ENCODE results near the gene SNRNP25. TPM values are rescaled to one million over a fixed set of nuclear protein-coding genes. Genes with fewer than 3 reads are reported as not detected.
A peak's percentile ranks its signal among the peaks of the same experiment; 100 is the strongest.

The SNRNP25 gene
- total RNA-seq, 1 experiment from 2014 or later: 87.8 TPM

GRCh38 chr16:79151-80054 is 25.8 kb downstream of the SNRNP25 start:
- H3K36me3 ChIP-seq: peaks cover 46% of the 10 kb centered on the region
- DNase-seq: no peak

DNA sequence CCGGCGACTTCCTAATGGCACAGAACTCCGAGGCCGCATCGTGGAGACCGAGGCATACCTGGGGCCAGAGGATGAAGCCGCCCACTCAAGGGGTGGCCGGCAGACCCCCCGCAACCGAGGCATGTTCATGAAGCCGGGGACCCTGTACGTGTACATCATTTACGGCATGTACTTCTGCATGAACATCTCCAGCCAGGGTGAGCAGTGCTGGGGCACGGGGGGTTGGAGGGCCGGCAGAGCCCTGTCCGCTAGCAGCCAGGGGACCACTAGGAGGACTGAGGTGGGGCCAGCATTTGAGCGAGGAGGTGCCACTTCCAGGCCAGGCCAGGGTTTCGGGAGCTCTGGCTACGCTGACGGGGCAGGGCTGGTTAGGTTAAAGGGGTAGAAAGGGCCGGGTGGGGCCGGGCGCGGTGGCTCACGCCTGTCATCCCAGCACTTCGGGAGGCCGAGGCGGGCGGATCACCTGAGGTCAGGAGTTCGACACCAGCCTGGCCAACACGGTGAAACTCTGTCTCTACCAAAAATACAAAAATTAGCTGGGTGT is 29.5 kb downstream of the SNRNP25 start:
- Histone ChIP-seq H3K4me3 (no peak overlapping the region), H3K36me3 (peaks cover 73% of the 10 kb centered on the region), H3K9me3 (no peaks in the 10 kb centered on the region), H3K27me3 (no peaks in the 10 kb centered on the region)
- no peak for DNase-seq

More at GRCh38 chr16:79151-80054, 25.8 kb downstream of the SNRNP25 start:
- Histone ChIP-seq H3K27me3 (no peaks in the 10 kb centered on the region), H3K4me3 (peak overlapping the region; percentile 63), H3K9me3 (no peaks in the 10 kb centered on the region)

DNA sequence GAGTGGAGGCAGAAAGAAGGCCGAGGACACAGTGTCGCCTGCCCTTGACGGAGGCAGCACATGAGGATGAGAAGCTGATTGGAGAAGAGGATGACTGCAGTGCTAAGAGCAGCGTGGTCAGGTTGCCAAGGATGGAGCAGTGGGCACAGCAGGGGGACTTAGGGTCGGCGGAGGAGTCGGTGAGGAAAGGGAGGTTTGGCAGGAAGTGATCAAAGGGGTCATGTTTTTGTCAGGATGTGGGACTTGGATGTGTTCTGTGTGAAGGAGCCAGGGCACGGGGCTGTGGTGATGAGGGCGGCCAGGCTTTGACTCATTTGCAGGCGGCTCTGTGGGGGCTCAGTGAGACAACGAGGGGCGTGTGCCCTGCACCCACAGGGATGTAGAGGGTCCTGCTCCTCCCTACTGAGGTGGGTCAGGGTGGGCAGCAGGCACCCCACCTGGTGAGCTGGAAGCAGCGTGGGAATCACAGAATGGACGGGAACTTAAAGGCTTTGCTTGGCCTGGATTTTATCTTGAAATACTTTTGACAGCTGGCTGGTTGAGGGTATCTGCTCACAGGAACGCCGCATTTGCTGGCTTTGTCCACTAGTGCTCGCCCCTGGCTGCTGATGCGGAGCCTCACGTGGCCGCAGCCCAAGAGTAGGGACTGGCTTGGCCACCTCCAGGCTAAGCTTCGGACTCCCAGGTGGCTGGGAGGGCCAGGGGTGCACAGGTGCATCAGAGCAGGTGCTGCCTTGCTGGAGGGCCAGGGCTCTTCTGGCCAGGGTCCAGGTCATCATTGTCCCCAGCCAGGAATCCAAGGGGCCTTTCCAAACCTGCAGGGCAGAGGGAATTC is 30.4 kb downstream of the SNRNP25 start:
- peak; percentile 89 for DNase-seq
- H3K36me3 ChIP-seq: peaks cover 77% of the 10 kb centered on the region
- H3K4me3 ChIP-seq: no peak overlapping the region
- H3K9me3 ChIP-seq: no peaks in the 10 kb centered on the region
- H3K27me3 ChIP-seq: no peaks in the 10 kb centered on the region

DNA sequence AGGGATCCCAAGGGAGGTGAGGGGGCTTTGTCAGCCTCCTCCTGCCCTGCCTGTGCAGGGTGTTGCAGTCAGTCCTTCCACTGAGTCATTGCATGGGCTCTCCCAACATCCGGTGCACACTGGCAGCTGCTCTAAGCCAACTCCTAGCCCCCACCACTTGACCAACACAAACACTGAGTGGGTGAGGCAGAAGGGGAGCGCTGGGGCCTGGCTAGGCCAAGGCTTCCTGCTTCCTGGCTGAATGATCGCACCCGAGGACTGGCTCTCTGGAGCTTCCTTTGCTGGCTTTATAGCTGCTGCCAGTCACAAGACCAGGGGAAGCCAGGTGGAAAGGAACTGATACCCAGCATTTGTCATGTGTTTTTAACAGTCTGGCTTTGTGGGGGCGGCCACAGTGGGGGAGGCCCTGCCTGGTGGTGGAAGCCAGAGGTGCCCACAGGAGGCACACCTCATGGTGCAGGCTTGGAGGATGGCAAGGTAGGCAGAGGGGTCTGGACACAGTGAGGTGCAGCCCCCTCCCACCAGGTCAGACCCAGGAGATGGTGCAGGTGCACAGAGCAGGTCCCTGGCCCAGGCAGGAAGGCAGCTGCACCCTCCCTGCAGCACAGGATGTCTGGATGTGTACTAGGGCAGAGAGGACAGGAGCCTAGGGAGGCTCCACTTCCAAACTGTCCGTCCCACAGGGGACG is 31.2 kb downstream of the SNRNP25 start:
- H3K4me3 ChIP-seq: no peak overlapping the region
- H3K9me3 ChIP-seq: no peaks in the 10 kb centered on the region
- H3K27me3 ChIP-seq: no peaks in the 10 kb centered on the region
- peak; percentile 99 for DNase-seq
- peaks cover 78% of the 10 kb centered on the region for H3K36me3 ChIP-seq

DNA sequence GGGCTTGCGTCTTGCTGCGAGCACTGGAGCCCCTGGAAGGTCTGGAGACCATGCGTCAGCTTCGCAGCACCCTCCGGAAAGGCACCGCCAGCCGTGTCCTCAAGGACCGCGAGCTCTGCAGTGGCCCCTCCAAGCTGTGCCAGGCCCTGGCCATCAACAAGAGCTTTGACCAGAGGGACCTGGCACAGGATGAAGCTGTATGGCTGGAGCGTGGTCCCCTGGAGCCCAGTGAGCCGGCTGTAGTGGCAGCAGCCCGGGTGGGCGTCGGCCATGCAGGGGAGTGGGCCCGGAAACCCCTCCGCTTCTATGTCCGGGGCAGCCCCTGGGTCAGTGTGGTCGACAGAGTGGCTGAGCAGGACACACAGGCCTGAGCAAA is 31.8 kb downstream of the SNRNP25 start:
- H3K27me3 ChIP-seq: no peaks in the 10 kb centered on the region
- H3K36me3 ChIP-seq: peaks cover 77% of the 10 kb centered on the region
- no peaks in the 10 kb centered on the region for H3K9me3 ChIP-seq
- no peak overlapping the region for H3K4me3 ChIP-seq
- no peak for DNase-seq

- Histone ChIP-seq H3K4me3 (no peak overlapping the region), H3K27me3 (no peaks in the 10 kb centered on the region), H3K36me3 (peaks cover 77% of the 10 kb centered on the region), H3K9me3 (no peaks in the 10 kb centered on the region)
- no peak for DNase-seq
Measured at GRCh38 chr16:85865-86264, 32.2 kb downstream of the SNRNP25 start.

GRCh38 chr16:86483-86952 is 32.9 kb downstream of the SNRNP25 start:
- Histone ChIP-seq H3K36me3 (peaks cover 77% of the 10 kb centered on the region), H3K27me3 (no peaks in the 10 kb centered on the region), H3K9me3 (no peaks in the 10 kb centered on the region), H3K4me3 (no peak overlapping the region)
- DNase-seq: no peak

DNA sequence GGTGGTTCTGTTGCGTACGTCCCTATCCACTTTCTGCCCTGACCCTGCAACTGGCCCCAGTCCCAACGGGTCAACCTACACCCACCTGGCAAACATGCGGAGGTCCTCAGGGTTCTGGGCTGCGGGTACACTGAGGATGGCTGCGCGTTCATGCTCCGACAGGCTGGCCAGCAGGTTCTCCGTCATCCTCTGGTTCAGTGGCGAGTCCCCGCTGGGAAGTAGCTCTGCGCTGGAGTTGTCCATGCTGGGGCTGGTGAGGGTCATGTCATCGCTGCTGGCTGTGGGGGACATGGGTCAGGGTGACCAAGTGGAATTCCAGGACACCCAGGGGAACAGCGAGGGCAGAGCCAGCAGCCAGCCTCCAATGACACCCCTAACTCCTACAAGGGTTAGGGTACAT is 35.0 kb downstream of the SNRNP25 start:
- no peak overlapping the region for H3K4me3 ChIP-seq
- DNase-seq: no peak
- no peaks in the 10 kb centered on the region for H3K9me3 ChIP-seq
- no peaks in the 10 kb centered on the region for H3K27me3 ChIP-seq
- peaks cover 78% of the 10 kb centered on the region for H3K36me3 ChIP-seq

- Histone ChIP-seq H3K36me3 (peaks cover 79% of the 10 kb centered on the region), H3K9me3 (no peaks in the 10 kb centered on the region), H3K4me3 (no peak overlapping the region), H3K27me3 (no peaks in the 10 kb centered on the region)
- no peak for DNase-seq
Measured at GRCh38 chr16:89391-90302, 36.0 kb downstream of the SNRNP25 start.

DNA sequence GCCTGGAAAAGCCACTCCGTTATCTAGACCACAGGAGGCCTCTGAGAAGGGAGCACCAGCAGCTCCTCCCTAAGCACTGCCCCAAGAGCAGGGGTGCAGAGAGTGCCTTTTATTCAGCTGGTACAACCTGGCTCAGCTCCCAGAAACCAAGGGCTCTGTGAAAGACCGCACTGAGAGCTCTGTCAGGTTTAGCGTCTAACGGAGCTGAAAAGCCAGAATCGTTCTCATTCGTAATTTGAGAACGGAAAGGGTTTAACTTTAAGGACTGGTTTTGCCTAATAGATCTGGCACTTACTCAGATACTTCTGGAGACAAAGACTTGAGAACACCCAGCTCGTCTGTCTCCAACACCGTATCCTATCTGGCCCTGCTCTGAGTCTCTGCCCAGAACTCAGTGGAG is 37.9 kb downstream of the SNRNP25 start:
- Histone ChIP-seq H3K4me3 (no peak overlapping the region), H3K9me3 (no peaks in the 10 kb centered on the region), H3K27me3 (no peaks in the 10 kb centered on the region), H3K36me3 (peaks cover 76% of the 10 kb centered on the region)
- no peak for DNase-seq

DNA sequence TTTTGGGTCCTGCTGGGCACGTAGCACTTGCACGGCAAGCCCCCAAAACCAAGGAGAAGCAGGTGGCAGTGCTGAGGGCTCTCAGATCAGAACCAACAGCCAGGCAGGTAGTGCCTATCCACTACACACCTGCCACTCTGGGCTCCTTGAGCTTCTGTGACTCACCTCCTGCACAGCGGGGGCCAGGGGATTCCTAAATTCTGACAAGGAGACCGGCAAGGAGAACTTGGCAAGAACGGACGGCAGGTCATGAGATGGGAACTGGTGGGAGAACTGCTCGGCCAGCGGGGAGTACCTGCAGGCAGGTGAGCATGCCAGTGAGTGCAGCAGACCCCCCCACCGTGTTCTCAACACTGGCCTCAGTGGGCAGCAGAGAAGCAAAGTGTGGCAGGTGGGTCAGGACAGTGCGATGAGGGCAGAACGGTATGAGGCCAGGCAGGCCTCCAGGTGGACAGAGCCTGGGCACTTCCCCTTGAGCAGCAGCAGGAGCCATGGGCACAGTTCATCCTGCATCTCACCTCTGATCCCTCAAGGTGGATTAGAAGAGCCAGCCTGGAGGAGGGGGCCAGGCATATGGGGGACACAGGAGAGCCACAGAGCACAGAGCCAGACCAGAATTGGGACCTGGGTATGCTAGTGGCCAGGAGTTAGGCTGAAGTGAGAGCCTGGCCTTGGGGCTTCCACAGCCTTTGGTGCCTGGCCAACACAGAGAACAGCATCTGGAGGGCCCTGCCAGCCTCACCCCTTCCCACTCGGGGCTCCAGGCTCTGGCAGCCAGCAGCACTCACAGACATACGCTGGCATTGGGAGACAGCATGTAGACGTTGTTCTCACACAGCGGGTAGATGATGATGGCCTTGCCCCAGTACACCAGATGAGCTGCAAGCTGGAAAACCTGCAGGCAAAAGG is 39.1 kb downstream of the SNRNP25 start:
- Histone ChIP-seq H3K4me3 (no peak overlapping the region), H3K36me3 (peaks cover 77% of the 10 kb centered on the region), H3K9me3 (no peaks in the 10 kb centered on the region), H3K27me3 (no peaks in the 10 kb centered on the region)
- no peak for DNase-seq

GRCh38 chr16:94918-95265 is 41.3 kb downstream of the SNRNP25 start:
- Histone ChIP-seq H3K27me3 (no peaks in the 10 kb centered on the region), H3K9me3 (no peaks in the 10 kb centered on the region), H3K4me3 (no peak overlapping the region), H3K36me3 (peaks cover 75% of the 10 kb centered on the region)
- no peak for DNase-seq

GRCh38 chr16:96935-97381 is 43.3 kb downstream of the SNRNP25 start:
- peak; percentile 89 for DNase-seq
- Histone ChIP-seq H3K27me3 (no peaks in the 10 kb centered on the region), H3K9me3 (no peaks in the 10 kb centered on the region), H3K4me3 (no peak overlapping the region), H3K36me3 (peaks cover 60% of the 10 kb centered on the region)

GRCh38 chr16:97822-98221 is 44.2 kb downstream of the SNRNP25 start:
- DNase-seq: peak; percentile 38
- peaks cover 56% of the 10 kb centered on the region for H3K36me3 ChIP-seq
- no peaks in the 10 kb centered on the region for H3K27me3 ChIP-seq
- H3K4me3 ChIP-seq: no peak overlapping the region
- H3K9me3 ChIP-seq: no peaks in the 10 kb centered on the region

DNA sequence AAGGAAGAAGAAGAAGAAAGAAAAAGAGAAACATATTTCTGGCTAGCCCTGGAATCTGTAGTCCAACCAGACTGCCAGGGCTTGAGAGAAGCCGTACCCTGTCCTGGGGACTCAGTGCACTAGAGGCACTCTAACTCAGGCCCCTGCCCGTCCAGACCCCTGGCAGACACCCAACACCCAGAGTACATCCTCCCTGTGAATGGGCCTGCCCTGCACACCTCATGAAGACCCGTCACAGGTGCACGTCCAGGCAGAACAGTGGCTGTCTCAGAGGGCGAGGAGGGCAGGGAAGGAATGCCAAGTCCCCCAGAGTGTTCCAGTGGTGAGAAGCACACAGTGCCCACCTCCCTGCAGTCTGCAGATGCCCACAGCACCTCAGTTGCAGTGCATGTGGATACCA is 47.4 kb downstream of the SNRNP25 start:
- Histone ChIP-seq H3K9me3 (no peaks in the 10 kb centered on the region), H3K4me3 (no peak overlapping the region), H3K36me3 (peaks cover 55% of the 10 kb centered on the region), H3K27me3 (no peaks in the 10 kb centered on the region)
- DNase-seq: no peak
